Right lobe of liver (tissue), 4 donors: ENCODE measurements around the gene OR8B4.

ENCODE experiments used
- CTCF ChIP-seq, 4 donors: fragments of 200-600 bp in 3 of 4; fragments of 450-650 bp in 1 of 4; IDR thresholded peaks; one replicate each; pipeline versions ENCODE4 v1.5.1 to v1.8.0; 2016 to 2022; ENCODE audit warnings: antibody characterized with exemption in 4 of 4, mild to moderate bottlenecking in 2 of 4
- POLR2A ChIP-seq: fragments of 450-650 bp; IDR thresholded peaks from one replicate; pipeline ENCODE4 v1.6.1; 2017; ENCODE audit warnings: antibody characterized with exemption, mild to moderate bottlenecking
- donor health status: DM: no; HTN: no; CAD: no.
- donor health status: DM: no; HTN: no; CAD: no.
- donor health status: DM: no; HTN: yes; CAD: no.

DNA sequence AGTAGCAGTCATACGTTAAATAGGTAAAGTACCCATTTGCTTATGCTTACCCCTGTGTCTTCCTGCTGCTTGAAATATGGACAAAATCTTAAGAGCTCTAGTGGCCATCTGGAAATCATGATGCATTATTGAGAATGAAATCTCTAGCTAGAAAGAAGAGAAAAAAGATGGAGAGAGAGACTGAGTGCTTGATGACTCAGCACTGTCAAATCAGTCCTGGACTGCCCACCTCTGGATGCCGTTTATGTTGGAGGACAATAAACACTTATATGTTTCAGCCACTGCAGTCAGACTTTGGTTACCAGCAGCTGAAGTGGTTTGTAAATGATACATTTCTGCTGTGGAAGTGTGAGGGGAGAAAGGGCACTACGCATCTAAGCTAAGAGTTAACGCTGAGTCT, 3.6 kb downstream of the OR8B4 start:
- TF ChIP-seq CTCF (IDR thresholded peaks at IDR 0.05), result no peak
- TF ChIP-seq POLR2A, result no peak
